Right lobe of liver (tissue), 4 donors: ENCODE results near the gene PCBD2.

Experiments
- POLR2A ChIP-seq: fragments of 450-650 bp; IDR thresholded peaks from one replicate; pipeline ENCODE4 v1.6.1; 2017; ENCODE audit warnings: antibody characterized with exemption, mild to moderate bottlenecking
- TF ChIP-seq, protein P1 (sequence below), 4 donors: fragments of 200-600 bp in 3 of 4; fragments of 450-650 bp in 1 of 4; IDR thresholded peaks; one replicate each; pipeline versions ENCODE4 v1.5.1 to v1.8.0; 2016 to 2022; ENCODE audit warnings: antibody characterized with exemption in 4 of 4, mild to moderate bottlenecking in 2 of 4
- donor health status: DM: no; HTN: no; CAD: no.
- donor health status: DM: no; HTN: no; CAD: no.
- donor health status: DM: no; HTN: yes; CAD: no.

DNA sequence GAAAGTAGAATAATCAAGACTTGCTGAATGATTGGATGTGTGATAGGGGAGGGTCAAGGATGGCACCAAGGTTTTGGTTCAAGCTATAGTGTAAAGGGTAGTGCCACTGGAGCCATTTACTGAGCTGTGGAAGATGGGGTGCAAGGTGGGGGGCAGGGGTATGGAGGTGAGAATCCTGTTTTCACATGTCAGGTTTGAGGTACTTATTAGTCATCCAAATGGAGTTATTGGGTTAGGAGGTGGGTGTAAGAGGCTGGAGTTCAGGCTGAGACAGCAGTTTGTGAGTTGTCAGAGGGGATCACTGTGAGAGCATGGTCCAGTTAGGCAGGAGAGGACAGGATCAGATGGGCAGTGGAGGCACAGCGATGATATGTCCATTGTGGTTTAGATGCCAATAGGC is 8.9 kb downstream of the PCBD2 start:
- TF ChIP-seq, protein P1, sequence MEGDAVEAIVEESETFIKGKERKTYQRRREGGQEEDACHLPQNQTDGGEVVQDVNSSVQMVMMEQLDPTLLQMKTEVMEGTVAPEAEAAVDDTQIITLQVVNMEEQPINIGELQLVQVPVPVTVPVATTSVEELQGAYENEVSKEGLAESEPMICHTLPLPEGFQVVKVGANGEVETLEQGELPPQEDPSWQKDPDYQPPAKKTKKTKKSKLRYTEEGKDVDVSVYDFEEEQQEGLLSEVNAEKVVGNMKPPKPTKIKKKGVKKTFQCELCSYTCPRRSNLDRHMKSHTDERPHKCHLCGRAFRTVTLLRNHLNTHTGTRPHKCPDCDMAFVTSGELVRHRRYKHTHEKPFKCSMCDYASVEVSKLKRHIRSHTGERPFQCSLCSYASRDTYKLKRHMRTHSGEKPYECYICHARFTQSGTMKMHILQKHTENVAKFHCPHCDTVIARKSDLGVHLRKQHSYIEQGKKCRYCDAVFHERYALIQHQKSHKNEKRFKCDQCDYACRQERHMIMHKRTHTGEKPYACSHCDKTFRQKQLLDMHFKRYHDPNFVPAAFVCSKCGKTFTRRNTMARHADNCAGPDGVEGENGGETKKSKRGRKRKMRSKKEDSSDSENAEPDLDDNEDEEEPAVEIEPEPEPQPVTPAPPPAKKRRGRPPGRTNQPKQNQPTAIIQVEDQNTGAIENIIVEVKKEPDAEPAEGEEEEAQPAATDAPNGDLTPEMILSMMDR (IDR thresholded peaks at IDR 0.05), result no peak
- TF ChIP-seq POLR2A, result no peak
